Activated B cell treated with CpG ODN at 0.5 μM for 24 hours (primary cell): ENCODE measurements around the gene PYHIN1. TPM values are rescaled to one million over a fixed set of nuclear protein-coding genes. Genes with fewer than 3 reads are reported as not detected.

Source experiments
- ATAC-seq: fragments of 200-7000 bp; cut with Tn5 transposase; one replicate; pipeline ENCODE4 v1.10.0; 2021; ENCODE audit warnings: low read depth, mild to moderate bottlenecking, moderate library complexity
- CTCF ChIA-PET: fragments of 350-600 bp; sonication (Branson Sonifier 250); formaldehyde crosslinking; loops from one replicate; lab custom pipeline; 2021; ENCODE audit warnings: antibody characterized with exemption; lab: Charles Lee
- POLR2A ChIA-PET: fragments of 350-600 bp; sonication (Branson Sonifier 250); formaldehyde crosslinking; loops from one replicate; lab custom pipeline; 2021; ENCODE audit warnings: antibody characterized with exemption; lab: Charles Lee
- DNase-seq: peaks from one replicate; pipeline ENCODE4 v3.0.0; 2022
- H3K27ac Mint-ChIP-seq: one replicate; pipeline ENCODE4 v1.8.0; 2020; ENCODE audit warnings: mixed read lengths
- H3K27me3 Mint-ChIP-seq: one replicate; pipeline ENCODE4 v1.8.0; 2021; ENCODE audit warnings: mixed read lengths
- H3K36me3 Mint-ChIP-seq: one replicate; pipeline ENCODE4 v1.8.0; 2021; ENCODE audit warnings: low read depth, mixed read lengths
- H3K4me1 Mint-ChIP-seq: one replicate; pipeline ENCODE4 v1.8.0; 2021; ENCODE audit warnings: mixed read lengths
- H3K4me3 Mint-ChIP-seq: one replicate; pipeline ENCODE4 v1.8.0; 2020; ENCODE audit warnings: mild to moderate bottlenecking, mixed read lengths
- H3K9me3 Mint-ChIP-seq: one replicate; pipeline ENCODE4 v1.8.0; 2020; ENCODE audit warnings: mixed read lengths
- intact Hi-C: fragments of 100-400 bp; cut with micrococcal nuclease; formaldehyde crosslinking; loops from one replicate; pipeline ENCODE4 v1.15.1; 2024
- total RNA-seq: library from RNA; stranded (reverse); gene quantifications from 2 replicates; pipeline ENCODE4 v1.2.3, GENCODE V29; 2022
- TF ChIP-seq, protein P1 (sequence below): fragments of 200-600 bp; IDR thresholded peaks from one replicate; pipeline ENCODE4 v1.8.0; 2022; ENCODE audit warnings: antibody characterized with exemption, mild to moderate bottlenecking

Gene PYHIN1
- total RNA-seq, 1 donor from 2014 or later = 5.8 TPM

DNA sequence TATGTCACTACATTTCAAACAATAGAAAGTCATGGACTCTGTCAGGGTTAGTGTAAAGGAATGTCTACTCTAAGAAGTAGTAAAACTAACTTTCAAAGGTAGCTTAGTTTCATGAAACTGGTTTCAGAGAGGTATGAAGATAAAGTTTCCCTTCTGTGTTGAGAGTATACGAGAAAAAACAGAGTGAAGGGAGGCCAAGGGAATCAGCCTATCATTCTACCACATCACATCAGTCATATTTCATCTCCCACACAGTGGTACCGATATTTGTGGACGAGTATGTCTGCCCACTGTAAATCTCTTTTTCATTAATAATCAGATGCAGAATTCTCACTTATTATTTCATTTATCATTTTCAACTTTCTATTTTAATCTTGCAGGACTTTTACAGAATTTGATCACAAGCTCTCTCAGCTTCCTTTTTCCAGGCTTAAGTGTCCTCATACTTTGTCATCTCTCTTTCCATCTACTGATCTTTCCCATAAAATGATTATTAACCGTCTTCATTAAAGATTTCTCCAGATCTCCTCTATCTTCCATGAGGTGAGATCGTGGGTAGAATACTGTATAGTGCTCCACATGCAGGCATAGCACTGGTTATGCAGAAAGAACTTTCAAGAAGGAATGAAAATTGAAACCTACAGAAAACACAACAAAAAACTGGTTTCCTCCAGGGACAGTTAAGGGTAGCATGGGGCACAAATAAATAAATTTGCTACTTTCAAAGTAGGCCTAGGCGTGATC, 66.9 kb downstream of the PYHIN1 start:
- Mint-ChIP-seq H3K36me3 (no peaks in the 10 kb centered on the region), H3K4me3 (no peak overlapping the region), H3K27ac (no peak overlapping the region), H3K27me3 (no peaks in the 10 kb centered on the region), H3K4me1 (peaks cover 20% of the 10 kb centered on the region), H3K9me3 (peaks cover 5% of the 10 kb centered on the region)
- DNase-seq = no peak
- ATAC-seq = peak; percentile 28
- intact Hi-C loops = loop anchor here (1.0 to 2.0 kb wide), 8 partner anchors 200 to 1035 kb away; no protein-coding TSS in a partner anchor
- CTCF ChIA-PET = interaction anchor here (0.7 to 2.4 kb wide), 19 partner anchors 11 to 1007 kb away, joined by 3 to 23 read pairs (median 5); partner anchors contain the start of gene AIM2
- TF ChIP-seq, protein P1, sequence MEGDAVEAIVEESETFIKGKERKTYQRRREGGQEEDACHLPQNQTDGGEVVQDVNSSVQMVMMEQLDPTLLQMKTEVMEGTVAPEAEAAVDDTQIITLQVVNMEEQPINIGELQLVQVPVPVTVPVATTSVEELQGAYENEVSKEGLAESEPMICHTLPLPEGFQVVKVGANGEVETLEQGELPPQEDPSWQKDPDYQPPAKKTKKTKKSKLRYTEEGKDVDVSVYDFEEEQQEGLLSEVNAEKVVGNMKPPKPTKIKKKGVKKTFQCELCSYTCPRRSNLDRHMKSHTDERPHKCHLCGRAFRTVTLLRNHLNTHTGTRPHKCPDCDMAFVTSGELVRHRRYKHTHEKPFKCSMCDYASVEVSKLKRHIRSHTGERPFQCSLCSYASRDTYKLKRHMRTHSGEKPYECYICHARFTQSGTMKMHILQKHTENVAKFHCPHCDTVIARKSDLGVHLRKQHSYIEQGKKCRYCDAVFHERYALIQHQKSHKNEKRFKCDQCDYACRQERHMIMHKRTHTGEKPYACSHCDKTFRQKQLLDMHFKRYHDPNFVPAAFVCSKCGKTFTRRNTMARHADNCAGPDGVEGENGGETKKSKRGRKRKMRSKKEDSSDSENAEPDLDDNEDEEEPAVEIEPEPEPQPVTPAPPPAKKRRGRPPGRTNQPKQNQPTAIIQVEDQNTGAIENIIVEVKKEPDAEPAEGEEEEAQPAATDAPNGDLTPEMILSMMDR = no peak
- POLR2A ChIA-PET = interaction anchor here (0.7 to 1.4 kb wide), 4 partner anchors 10 to 669 kb away, joined by 3 to 6 read pairs (median 4); partner anchors contain the start of gene IFI16

DNA sequence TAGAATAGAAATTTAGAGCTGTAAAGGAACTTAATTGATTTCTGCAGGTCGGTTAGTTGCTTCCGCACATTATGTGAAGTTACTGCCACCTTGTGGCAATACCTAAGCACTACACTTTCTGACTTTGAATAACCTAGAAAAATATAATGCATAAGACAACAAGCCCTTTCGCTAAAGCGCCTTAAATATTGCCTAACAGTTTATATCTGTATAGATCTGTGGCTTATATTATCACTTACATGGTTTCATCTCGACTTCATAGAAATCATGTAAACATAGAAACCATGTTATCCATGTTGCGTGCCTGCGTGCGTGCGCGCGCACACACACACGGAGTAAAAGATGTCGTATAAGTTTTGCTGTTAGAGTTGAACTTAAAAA, 67.4 kb downstream of the PYHIN1 start:
- H3K9me3 Mint-ChIP-seq = peaks cover 2% of the 10 kb centered on the region
- intact Hi-C loops = loop anchor here (1.0 to 2.0 kb wide), 8 partner anchors 200 to 1035 kb away; no protein-coding TSS in a partner anchor
- no peak overlapping the region for H3K4me3 Mint-ChIP-seq
- no peaks in the 10 kb centered on the region for H3K36me3 Mint-ChIP-seq
- ATAC-seq (peak; percentile 83), DNase-seq (no peak)
- H3K27me3 Mint-ChIP-seq = no peaks in the 10 kb centered on the region
- ChIA-PET POLR2A (interaction anchor here (0.7 to 1.4 kb wide), 3 partner anchors 11 to 669 kb away, joined by 3 to 6 read pairs (median 5); partner anchors contain the start of gene IFI16), CTCF (interaction anchor here (0.7 to 2.4 kb wide), 18 partner anchors 10 to 1007 kb away, joined by 3 to 23 read pairs (median 6); partner anchors contain the start of gene AIM2)
- H3K27ac Mint-ChIP-seq = no peak overlapping the region
- TF ChIP-seq, protein P1 = peak; percentile 59
- peaks cover 20% of the 10 kb centered on the region for H3K4me1 Mint-ChIP-seq

DNA sequence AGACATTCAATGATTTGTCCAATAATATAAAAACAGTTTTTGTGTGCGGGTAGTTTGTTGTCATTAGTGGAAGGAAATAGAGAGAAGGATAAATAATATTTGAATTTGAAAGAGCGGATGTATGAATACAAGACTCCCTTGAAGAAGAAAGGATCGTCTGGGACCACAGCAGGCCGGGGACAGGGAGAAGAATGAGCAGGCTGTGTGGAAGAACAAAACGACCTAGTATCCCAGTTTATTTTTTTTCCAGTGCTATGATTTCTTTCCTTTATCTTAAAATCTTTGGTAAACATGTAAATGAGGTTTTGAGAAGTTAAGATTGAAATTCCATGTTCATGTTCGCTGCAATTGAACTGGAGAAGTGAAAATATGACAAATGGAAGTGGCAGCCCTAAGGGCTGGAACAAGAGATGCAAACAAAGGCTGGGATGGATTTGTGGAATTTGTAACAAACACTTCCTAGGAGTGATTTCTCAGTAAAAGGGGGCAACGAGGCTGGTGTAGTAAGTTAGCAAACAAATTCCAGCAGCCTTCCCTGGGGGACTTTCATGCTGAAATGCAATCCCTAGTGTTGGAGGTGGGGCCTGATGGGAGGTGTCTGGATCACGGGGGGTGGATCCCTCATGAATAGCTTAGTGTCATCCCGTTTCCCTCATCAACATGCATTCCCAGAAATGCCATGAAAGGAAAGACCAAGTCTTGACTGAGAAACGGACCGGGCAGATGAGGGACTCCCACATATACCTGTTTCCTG, 68.1 kb downstream of the PYHIN1 start:
- no peak for ATAC-seq
- Mint-ChIP-seq H3K4me1 (peaks cover 20% of the 10 kb centered on the region), H3K27me3 (no peaks in the 10 kb centered on the region), H3K9me3 (no peaks in the 10 kb centered on the region), H3K36me3 (no peaks in the 10 kb centered on the region), H3K4me3 (no peak overlapping the region), H3K27ac (no peak overlapping the region)
- intact Hi-C loops = loop anchor here (2.0 to 10.0 kb wide), 3 partner anchors 605 to 885 kb away; partner anchors contain the start of gene OR10T2
- DNase-seq = no peak
- POLR2A ChIA-PET = no interaction called here
- TF ChIP-seq, protein P1 = no peak
- CTCF ChIA-PET = interaction anchor here (0.7 to 1.1 kb wide), 3 partner anchors 72 to 796 kb away, joined by 3 read pairs; no protein-coding TSS in a partner anchor

DNA sequence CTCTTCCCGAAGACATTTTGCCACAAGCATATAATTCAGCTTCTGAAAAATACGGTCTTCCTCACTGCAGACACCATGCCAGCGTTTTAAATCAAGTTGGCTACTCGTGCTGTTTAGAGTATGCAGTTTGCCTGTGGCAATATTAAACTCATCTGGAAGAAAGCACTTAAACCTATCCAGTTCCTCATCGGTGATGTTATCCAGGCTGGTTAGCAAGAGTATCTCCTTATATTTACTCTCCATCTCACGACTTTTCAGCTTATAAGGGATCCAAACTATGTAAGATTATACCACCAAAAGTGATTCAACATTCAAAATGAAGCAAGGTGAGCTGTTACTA, 68.7 kb downstream of the PYHIN1 start:
- Mint-ChIP-seq H3K27me3 (no peaks in the 10 kb centered on the region), H3K9me3 (no peaks in the 10 kb centered on the region), H3K4me3 (no peak overlapping the region), H3K36me3 (no peaks in the 10 kb centered on the region), H3K27ac (no peak overlapping the region), H3K4me1 (peaks cover 23% of the 10 kb centered on the region)
- CTCF ChIA-PET = interaction anchor here (0.7 to 1.1 kb wide), 4 partner anchors 71 to 875 kb away, joined by 3 read pairs; no protein-coding TSS in a partner anchor
- POLR2A ChIA-PET = interaction anchor here (0.6 kb wide), 1 partner anchor 204 kb away, joined by 3 read pairs; no protein-coding TSS in a partner anchor
- TF ChIP-seq, protein P1 = no peak
- intact Hi-C loops = loop anchor here (10.0 kb wide), 2 partner anchors 605 to 885 kb away; partner anchors contain the start of gene OR10T2
- ATAC-seq (no peak), DNase-seq (no peak)
